Spleen (tissue), 11 donors: ENCODE data around the gene RARS2. TPM values are rescaled to one million over a fixed set of nuclear protein-coding genes. Genes with fewer than 3 reads are reported as not detected.

Experiments
- DNase-seq: peaks from one replicate; pipeline ENCODE4 v3.0.0-alpha.2; 2020
- H3K27ac ChIP-seq, 8 donors: fragments of 200-600 bp; sonication (generic) in 7 of 8; 1 replicate in 4 of 8; 2 replicates in 4 of 8; pipeline versions ENCODE4 v1.5.0 to v1.8.0; 2016 to 2021; ENCODE audit warnings: inconsistent platforms in 4 of 8, mild to moderate bottlenecking in 4 of 8, moderate library complexity in 1 of 8
- H3K27me3 ChIP-seq, 7 donors: fragments of 200-600 bp; sonication (generic) in 6 of 7; replicated peaks in 1 of 7; 1 replicate in 4 of 7; 2 replicates in 3 of 7; pipeline versions ENCODE4 v1.5.0 to v1.8.0; 2016 to 2021; ENCODE audit warnings: inconsistent platforms in 3 of 7, mild to moderate bottlenecking in 1 of 7
- H3K36me3 ChIP-seq, 6 donors: fragments of 200-600 bp; sonication (generic) in 5 of 6; 1 replicate in 4 of 6; 2 replicates in 2 of 6; pipeline versions ENCODE4 v1.5.0 to v1.8.0; 2016 to 2021; ENCODE audit warnings: inconsistent platforms in 2 of 6
- H3K4me1 ChIP-seq, 6 donors: fragments of 200-600 bp; sonication (generic) in 5 of 6; 1 replicate in 3 of 6; 2 replicates in 3 of 6; pipeline versions ENCODE4 v1.5.0 to v1.8.0; 2016 to 2021; ENCODE audit warnings: inconsistent platforms in 3 of 6
- H3K4me3 ChIP-seq, 8 donors: fragments of 200-600 bp; sonication (generic) in 7 of 8; 1 replicate in 4 of 8; 2 replicates in 4 of 8; pipeline versions ENCODE4 v1.5.0 to v1.8.0; 2016 to 2021; ENCODE audit warnings: inconsistent platforms in 4 of 8, mild to moderate bottlenecking in 4 of 8, moderate library complexity in 2 of 8
- H3K9me3 ChIP-seq, 8 donors: fragments of 200-600 bp; sonication (generic) in 7 of 8; 1 replicate in 4 of 8; 2 replicates in 4 of 8; pipeline versions ENCODE4 v1.5.0 to v1.8.0; 2016 to 2021; ENCODE audit warnings: inconsistent platforms in 4 of 8
- CTCF ChIP-seq, 11 experiments: fragments of 200-600 bp in 7 of 11; fragments of 450-650 bp in 4 of 11; sonication (generic) in 4 of 11; IDR thresholded peaks in 8 of 11; conservative IDR thresholded peaks in 3 of 11; 1 replicate in 7 of 11; 2 replicates in 4 of 11; pipeline versions ENCODE4 v1.4.0 to v1.8.0; 2016 to 2021; ENCODE audit warnings: antibody characterized with exemption in 11 of 11, inconsistent platforms in 4 of 11, mild to moderate bottlenecking in 1 of 11
- POLR2A ChIP-seq, 3 donors: fragments of 450-650 bp; IDR thresholded peaks; one replicate each; pipeline ENCODE4 v1.5.1; 2017; ENCODE audit warnings: antibody characterized with exemption in 3 of 3, mild to moderate bottlenecking in 1 of 3
- POLR2AphosphoS5 ChIP-seq, 3 donors: sonication (generic); formaldehyde crosslinking; IDR thresholded peaks; one replicate each; pipeline ENCODE4 v1.5.1; 2017; ENCODE audit warnings: antibody characterized with exemption in 3 of 3
- WGBS, 5 donors: extraction: QIAGEN DNeasy Blood & Tissue Kit in 3 of 5; methylation state at CpG; one replicate each; pipeline versions ENCODE4 v1.1.5 to v1.1.7; 2013 to 2018; 5-methylcytosine and 5-hydroxymethylcytosine counted together
- intact Hi-C: fragments of 100-400 bp; cut with DNase I; formaldehyde crosslinking; loops from one replicate; pipeline ENCODE4 v1.15.0; 2023; ENCODE audit warnings: low total_unique reads
- polyA plus RNA-seq, 3 donors: library from polyadenylated mRNA; stranded (reverse); fragments of 200-250 nt; gene quantifications; one replicate each; pipeline ENCODE4 v1.2.1, GENCODE V29; 2013
- total RNA-seq, 7 donors: library from RNA; depleted of rRNA in 3 of 7; stranded (reverse); fragments of >200 nt in 3 of 7; fragmentation: NEBNext Ultra II Directional in 4 of 7; extraction: Animal tissue kit (Norgen Biotek cat#: 25700) in 4 of 7; gene quantifications; one replicate each; pipeline versions ENCODE4 v1.1.0 to v1.2.1, GENCODE V29; 2016 to 2021
- donor health status: healthy with polysubstance abuse.
- donor health status: DM: no; HTN: no; CAD: no; lungs with moderate emphysema.
- donor health status: DM: no; HTN: no; CAD: no.
- donor health status: Bipolar disorder and iron deficiency.
- donor health status: healthy.
- donor health status: DM: no; HTN: no; CAD: no.
- donor health status: DM: yes; HTN: yes; CAD: no.

RARS2 gene
- total and polyA plus RNA-seq, 10 donors: 14.2 to 32.3 (median 25.6) TPM

GRCh38 chr6:87575423-87575822 is 14.4 kb downstream of the RARS2 start:
- Histone ChIP-seq H3K9me3 (no peaks in the 10 kb centered on the region), H3K27me3 (no peaks in the 10 kb centered on the region), H3K4me3 (no peak overlapping the region), H3K36me3 (peaks cover 0 to 33% (median 7%) of the 10 kb centered on the region in 6 donors), H3K27ac (no peak overlapping the region), H3K4me1 (peaks cover 5 to 42% (median 24%) of the 10 kb centered on the region in 6 donors)
- intact Hi-C loops: no loop called here
- 82 to 98% (median 91%) methylated on average over 2 of the region's 2 CpGs for WGBS, 5 donors
- TF ChIP-seq CTCF (IDR thresholded peaks at IDR 0.05 in 8 of 11, conservative IDR thresholded peaks at IDR 0.05 in 3 of 11) (no peak), POLR2A (IDR thresholded peaks at IDR 0.05) (no peak), POLR2AphosphoS5 (IDR thresholded peaks at IDR 0.05) (no peak)
- no peak for DNase-seq

- Histone ChIP-seq H3K4me1 (peaks cover 5 to 42% (median 24%) of the 10 kb centered on the region in 6 donors), H3K4me3 (no peak overlapping the region), H3K36me3 (peaks cover 0 to 24% (median 0%) of the 10 kb centered on the region in 6 donors), H3K27ac (no peak overlapping the region), H3K27me3 (no peaks in the 10 kb centered on the region), H3K9me3 (no peaks in the 10 kb centered on the region)
- TF ChIP-seq POLR2AphosphoS5 (IDR thresholded peaks at IDR 0.05): no peak
- no peak for TF ChIP-seq CTCF (IDR thresholded peaks at IDR 0.05 in 8 of 11, conservative IDR thresholded peaks at IDR 0.05 in 3 of 11)
- no peak for TF ChIP-seq POLR2A (IDR thresholded peaks at IDR 0.05)
- no peak for DNase-seq
- intact Hi-C loops: no loop called here
- WGBS, 5 donors: 55 to 65% (median 60%) methylated on average over 2 of the region's 2 CpGs
These were observed 15.5 kb downstream of the RARS2 start for GRCh38 chr6:87574237-87574804.

- no peak for DNase-seq
- no peaks in the 10 kb centered on the region for H3K27me3 ChIP-seq
- TF ChIP-seq CTCF (IDR thresholded peaks at IDR 0.05 in 8 of 11, conservative IDR thresholded peaks at IDR 0.05 in 3 of 11) (no peak), POLR2AphosphoS5 (IDR thresholded peaks at IDR 0.05) (no peak), POLR2A (IDR thresholded peaks at IDR 0.05) (no peak)
- no peak overlapping the region for H3K27ac ChIP-seq
- no peak overlapping the region for H3K4me3 ChIP-seq
- intact Hi-C loops: no loop called here
- WGBS, 5 donors: 72 to 87% (median 87%) methylated on average over 5 of the region's 5 CpGs
- H3K4me1 ChIP-seq: peaks cover 5 to 40% (median 24%) of the 10 kb centered on the region in 6 donors
- H3K9me3 ChIP-seq: no peaks in the 10 kb centered on the region
- peaks cover 0 to 28% (median 1%) of the 10 kb centered on the region in 6 donors for H3K36me3 ChIP-seq
These were observed 16.3 kb downstream of the RARS2 start for GRCh38 chr6:87573307-87574024.

GRCh38 chr6:87572883-87573282 is 16.9 kb downstream of the RARS2 start:
- Histone ChIP-seq H3K27me3 (no peaks in the 10 kb centered on the region), H3K4me1 (peaks cover 5 to 38% (median 24%) of the 10 kb centered on the region in 6 donors), H3K27ac (no peak overlapping the region), H3K4me3 (no peak overlapping the region), H3K36me3 (peaks cover 0 to 34% (median 6%) of the 10 kb centered on the region in 6 donors), H3K9me3 (no peaks in the 10 kb centered on the region)
- DNase-seq: no peak
- intact Hi-C loops: no loop called here
- TF ChIP-seq POLR2AphosphoS5 (IDR thresholded peaks at IDR 0.05) (no peak), CTCF (IDR thresholded peaks at IDR 0.05 in 8 of 11, conservative IDR thresholded peaks at IDR 0.05 in 3 of 11) (no peak), POLR2A (IDR thresholded peaks at IDR 0.05) (no peak)
- WGBS, 5 donors: 81 to 95% (median 85%) methylated on average over 3 of the region's 3 CpGs
